ENCODE measurements around the gene STARD3NL.

DNA sequence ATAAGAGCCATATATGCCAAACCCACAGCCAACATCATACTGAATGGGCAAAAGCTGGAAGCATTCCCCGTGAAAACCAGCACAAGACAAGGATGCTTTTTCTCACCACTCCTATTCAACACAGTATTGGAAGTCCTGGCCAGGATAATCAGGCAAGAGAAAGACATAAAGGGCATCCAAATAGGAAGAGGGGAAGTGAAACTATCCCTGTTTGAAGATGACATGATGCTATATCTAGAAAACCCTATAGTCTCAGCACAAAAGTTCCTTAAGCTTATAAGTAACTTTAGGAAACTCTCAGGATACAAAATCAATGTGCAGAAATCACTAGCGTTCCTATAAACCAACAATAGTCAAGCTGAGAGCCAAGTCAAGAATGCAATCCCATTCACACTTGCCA is 23.8 kb upstream of the STARD3NL start:
- TF ChIP-seq EZH2 (IDR thresholded peaks at IDR 0.05) (no peak), POLR2AphosphoS5 (IDR thresholded peaks at IDR 0.05; ENCODE audit: borderline replicate concordance, low read depth, low read length) (no peak), FOXP2 (optimal IDR thresholded peaks at IDR 0.05; ENCODE audit: control extremely low read depth, extremely low read length, insufficient read depth) (no peak)
